Measurements from ENCODE around the gene DAZAP2.

- TF ChIP-seq POLR2AphosphoS5 (IDR thresholded peaks at IDR 0.05) = no peak
- TF ChIP-seq CTCF (IDR thresholded peaks at IDR 0.05) = no peak
- TF ChIP-seq POLR2A (IDR thresholded peaks at IDR 0.05) = no peak
Measured at GRCh38 chr12:51245476-51246253, 7.0 kb downstream of the DAZAP2 start.

Measured in prostate gland (tissue), 2 donors.